Gastroesophageal sphincter (tissue), 3 donors: ENCODE data around the gene KMT2C.

Experiments used
- CTCF ChIP-seq, 4 experiments: fragments of 200-600 bp in 2 of 4; fragments of 450-650 bp in 2 of 4; sonication (generic) in 1 of 4; IDR thresholded peaks; one replicate each; pipeline ENCODE4 v1.5.1; 2017 to 2019; ENCODE audit warnings: antibody characterized with exemption in 4 of 4, mild to moderate bottlenecking in 2 of 4, moderate library complexity in 2 of 4
- EP300 ChIP-seq: sonication (generic); formaldehyde crosslinking; IDR thresholded peaks from one replicate; pipeline ENCODE4 v1.6.1; 2017; ENCODE audit warnings: antibody characterized with exemption, mild to moderate bottlenecking
- POLR2A ChIP-seq, 2 donors: fragments of 450-650 bp; IDR thresholded peaks; one replicate each; pipeline ENCODE4 v1.6.1; 2017; ENCODE audit warnings: antibody characterized with exemption in 2 of 2, mild to moderate bottlenecking in 2 of 2, moderate library complexity in 1 of 2
- POLR2AphosphoS5 ChIP-seq: sonication (generic); formaldehyde crosslinking; IDR thresholded peaks from one replicate; pipeline ENCODE4 v1.6.1; 2017; ENCODE audit warnings: antibody characterized with exemption

DNA sequence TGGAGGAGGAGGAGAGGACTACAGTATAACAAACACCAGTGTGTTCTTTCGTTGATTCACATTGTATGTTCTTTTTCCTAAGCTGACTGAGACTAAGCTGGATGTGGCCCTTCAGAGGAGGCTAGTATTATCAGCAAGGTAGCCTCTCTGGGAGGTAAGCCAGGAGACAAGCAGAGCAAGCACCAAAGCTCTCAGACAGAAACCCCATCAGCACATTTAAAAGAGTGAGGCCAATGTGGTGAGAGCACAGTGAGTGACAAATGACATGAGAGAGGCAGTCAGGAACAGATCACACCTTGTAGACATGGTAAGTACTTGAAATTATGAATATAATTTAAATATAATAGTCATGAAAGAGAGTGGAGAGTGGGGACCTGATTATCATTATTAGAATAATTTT lies 107.6 kb downstream of the KMT2C start:
- TF ChIP-seq CTCF (IDR thresholded peaks at IDR 0.05) (no peak), POLR2A (IDR thresholded peaks at IDR 0.05) (no peak), POLR2AphosphoS5 (no peak), EP300 (no peak)
